ENCODE measurements around the gene TCF19. TPM values are rescaled to one million over a fixed set of nuclear protein-coding genes. Genes with fewer than 3 reads are reported as not detected.

TCF19 gene
- total RNA-seq, 4 donors from 2014 or later, result 3.9 to 5.9 (median 5.1) TPM

DNA sequence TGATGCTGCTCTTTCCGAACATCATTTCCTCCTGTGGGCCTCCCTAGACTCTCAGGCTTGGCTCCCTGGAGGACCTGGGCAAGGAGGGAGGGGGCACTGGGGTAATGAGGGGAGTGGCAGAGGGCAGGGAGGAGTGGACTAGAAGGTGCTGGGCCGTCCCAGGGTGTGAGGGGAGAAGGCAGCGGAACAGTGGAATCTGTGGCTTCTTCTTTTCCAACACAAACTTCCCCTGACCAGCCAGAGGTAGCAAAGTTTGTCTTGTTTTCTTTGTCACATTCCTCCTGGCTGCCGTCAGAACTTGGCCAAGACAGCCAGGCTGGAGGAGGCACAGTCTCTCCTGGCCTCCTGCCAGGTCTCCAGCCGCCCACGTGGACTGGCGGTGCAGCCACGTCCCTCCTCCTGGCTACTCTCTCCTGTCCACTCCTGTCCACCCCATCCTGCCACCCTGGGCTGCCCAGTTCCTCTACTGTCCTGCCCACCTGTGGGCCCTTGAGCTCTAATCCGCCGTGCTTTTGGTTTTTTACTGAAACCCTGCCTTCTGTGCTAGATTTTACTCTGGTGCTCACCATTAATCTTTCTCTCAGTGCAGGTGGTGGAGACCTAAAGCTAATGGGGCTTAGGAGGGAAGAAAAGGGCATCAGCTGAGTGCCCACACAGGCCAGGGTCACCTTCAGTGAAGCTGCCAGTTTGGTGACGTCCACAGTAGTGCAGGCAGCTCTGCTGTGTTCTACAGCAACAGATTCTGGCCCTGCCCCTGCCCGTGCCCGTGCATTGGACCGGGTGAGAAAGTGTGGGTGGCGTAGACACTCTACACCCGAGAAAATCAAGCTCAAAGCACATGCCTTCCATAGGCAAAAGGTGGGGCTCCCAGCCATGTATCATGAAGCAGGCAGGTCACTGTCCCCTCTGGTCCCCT lies 35.3 kb upstream of the TCF19 start:
- peak; percentile 70 for ATAC-seq
- 2 to 16% methylated on average over 7 to 9 of the region's 16 CpGs for WGBS, 2 donors (ENCODE audit: low coverage in 1 of 2)
- no peak overlapping the region for H3K4me3 ChIP-seq
- no peaks in the 10 kb centered on the region for H3K27me3 ChIP-seq
- TF ChIP-seq POLR2AphosphoS5 (IDR thresholded peaks at IDR 0.05), result no peak
- TF ChIP-seq, protein P1, sequence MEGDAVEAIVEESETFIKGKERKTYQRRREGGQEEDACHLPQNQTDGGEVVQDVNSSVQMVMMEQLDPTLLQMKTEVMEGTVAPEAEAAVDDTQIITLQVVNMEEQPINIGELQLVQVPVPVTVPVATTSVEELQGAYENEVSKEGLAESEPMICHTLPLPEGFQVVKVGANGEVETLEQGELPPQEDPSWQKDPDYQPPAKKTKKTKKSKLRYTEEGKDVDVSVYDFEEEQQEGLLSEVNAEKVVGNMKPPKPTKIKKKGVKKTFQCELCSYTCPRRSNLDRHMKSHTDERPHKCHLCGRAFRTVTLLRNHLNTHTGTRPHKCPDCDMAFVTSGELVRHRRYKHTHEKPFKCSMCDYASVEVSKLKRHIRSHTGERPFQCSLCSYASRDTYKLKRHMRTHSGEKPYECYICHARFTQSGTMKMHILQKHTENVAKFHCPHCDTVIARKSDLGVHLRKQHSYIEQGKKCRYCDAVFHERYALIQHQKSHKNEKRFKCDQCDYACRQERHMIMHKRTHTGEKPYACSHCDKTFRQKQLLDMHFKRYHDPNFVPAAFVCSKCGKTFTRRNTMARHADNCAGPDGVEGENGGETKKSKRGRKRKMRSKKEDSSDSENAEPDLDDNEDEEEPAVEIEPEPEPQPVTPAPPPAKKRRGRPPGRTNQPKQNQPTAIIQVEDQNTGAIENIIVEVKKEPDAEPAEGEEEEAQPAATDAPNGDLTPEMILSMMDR (IDR thresholded peaks at IDR 0.05), result no peak
- TF ChIP-seq POLR2A (IDR thresholded peaks at IDR 0.05), result no peak
- no peak for TF ChIP-seq EP300 (IDR thresholded peaks at IDR 0.05)
- H3K9me3 ChIP-seq, result no peaks in the 10 kb centered on the region
- H3K27ac ChIP-seq, result peak overlapping the region; percentile 47 to 66 (median 62)
- H3K36me3 ChIP-seq, result peaks cover 0 to 3% of the 10 kb centered on the region in 2 donors
- H3K4me1 ChIP-seq, result peaks cover 0 to 28% (median 10%) of the 10 kb centered on the region in 3 donors

DNA sequence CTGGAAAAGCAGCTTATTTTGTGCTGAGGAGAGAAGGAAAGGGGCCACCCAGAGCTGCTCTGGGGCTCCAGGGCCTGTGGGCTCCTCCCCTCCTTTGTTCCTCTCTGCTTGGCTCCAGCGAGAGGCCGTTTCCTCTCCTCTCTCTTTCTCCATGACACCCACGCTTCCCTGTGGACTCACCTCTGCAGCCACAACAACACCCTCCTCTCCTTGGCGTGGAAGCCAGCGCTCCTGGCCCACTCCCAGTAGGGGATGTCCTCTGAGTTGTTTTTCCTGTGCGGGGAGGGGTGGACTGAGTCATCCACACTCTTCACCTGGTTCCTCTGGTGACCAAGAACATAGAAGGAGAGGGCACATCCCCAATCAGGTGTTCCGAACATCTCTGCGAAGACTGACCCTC lies 33.2 kb upstream of the TCF19 start:
- 46 to 74% methylated on average over 3 to 7 of the region's 8 CpGs for WGBS, 2 donors (ENCODE audit: low coverage in 1 of 2)
- peaks cover 0 to 3% of the 10 kb centered on the region in 2 donors for H3K36me3 ChIP-seq
- no peak overlapping the region for H3K4me3 ChIP-seq
- no peak overlapping the region for H3K27ac ChIP-seq
- no peak for TF ChIP-seq EP300 (IDR thresholded peaks at IDR 0.05)
- no peak for TF ChIP-seq POLR2AphosphoS5 (IDR thresholded peaks at IDR 0.05)
- TF ChIP-seq POLR2A (IDR thresholded peaks at IDR 0.05), result no peak
- TF ChIP-seq, protein P1 (IDR thresholded peaks at IDR 0.05), result no peak
- ATAC-seq, result peak; percentile 38
- H3K9me3 ChIP-seq, result no peaks in the 10 kb centered on the region
- H3K27me3 ChIP-seq, result no peaks in the 10 kb centered on the region
- peaks cover 0 to 27% (median 10%) of the 10 kb centered on the region in 3 donors for H3K4me1 ChIP-seq

GRCh38 chr6:31125586-31126363 lies 32.6 kb upstream of the TCF19 start:
- H3K4me3 ChIP-seq, result no peak overlapping the region
- no peaks in the 10 kb centered on the region for H3K9me3 ChIP-seq
- no peak overlapping the region for H3K27ac ChIP-seq
- peaks cover 0 to 3% of the 10 kb centered on the region in 2 donors for H3K36me3 ChIP-seq
- H3K27me3 ChIP-seq, result no peaks in the 10 kb centered on the region
- ATAC-seq, result no peak
- no peak for TF ChIP-seq POLR2A (IDR thresholded peaks at IDR 0.05)
- WGBS, 2 donors (ENCODE audit: low coverage in 1 of 2), result 57 to 63% methylated on average over 6 to 9 of the region's 12 CpGs
- peaks cover 0 to 27% (median 10%) of the 10 kb centered on the region in 3 donors for H3K4me1 ChIP-seq

DNA sequence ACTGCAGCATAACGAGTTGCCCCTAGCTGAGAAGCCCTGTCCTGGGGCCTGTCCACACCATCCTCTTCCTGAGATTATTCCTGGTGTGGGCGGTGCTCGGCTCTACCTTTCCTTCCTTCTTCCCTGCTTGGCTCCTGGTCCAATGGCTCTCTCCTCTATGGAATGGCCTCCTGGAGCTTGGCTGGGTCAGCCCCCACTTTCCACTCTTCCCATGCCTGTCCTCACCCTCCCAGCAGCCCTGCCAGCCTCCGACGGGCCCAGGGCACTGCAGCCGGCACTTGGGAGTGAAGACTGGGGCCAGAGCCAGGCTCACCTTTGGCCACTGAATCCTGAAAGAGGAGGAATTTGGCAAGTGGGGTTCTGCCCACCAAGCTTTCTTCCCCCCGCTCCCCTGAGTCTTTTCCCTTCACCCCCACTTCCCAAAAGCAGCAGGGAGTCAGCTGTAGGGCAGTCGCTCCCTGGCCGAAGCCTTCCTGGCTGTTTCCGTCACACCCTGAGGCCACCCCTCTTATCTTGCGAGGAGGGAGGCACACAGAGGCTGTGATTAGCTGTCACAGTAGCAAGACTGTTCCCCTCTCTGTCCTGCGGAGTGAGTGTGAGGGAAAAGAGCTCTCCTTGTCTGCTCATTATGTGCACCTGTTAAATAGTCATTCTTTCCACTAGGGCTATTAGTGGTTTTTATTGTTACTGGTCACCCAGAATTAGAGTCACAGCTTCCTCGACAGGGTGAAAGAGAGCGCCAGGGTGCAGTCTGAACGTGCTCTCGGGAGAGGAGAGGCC lies 31.8 kb upstream of the TCF19 start:
- H3K4me1 ChIP-seq, result peaks cover 0 to 27% (median 10%) of the 10 kb centered on the region in 3 donors
- no peaks in the 10 kb centered on the region for H3K9me3 ChIP-seq
- H3K36me3 ChIP-seq, result peaks cover 0 to 3% of the 10 kb centered on the region in 2 donors
- no peak overlapping the region for H3K4me3 ChIP-seq
- no peak for ATAC-seq
- 41 to 79% methylated on average over 4 to 6 of the region's 16 CpGs for WGBS, 2 donors (ENCODE audit: low coverage in 1 of 2)
- no peak overlapping the region for H3K27ac ChIP-seq
- no peaks in the 10 kb centered on the region for H3K27me3 ChIP-seq
- TF ChIP-seq, protein P1 (IDR thresholded peaks at IDR 0.05), result no peak
- no peak for TF ChIP-seq POLR2A (IDR thresholded peaks at IDR 0.05)
- no peak for TF ChIP-seq EP300 (IDR thresholded peaks at IDR 0.05)
- TF ChIP-seq POLR2AphosphoS5 (IDR thresholded peaks at IDR 0.05), result no peak
